Measurements from ENCODE around the gene NRBP1.

DNA sequence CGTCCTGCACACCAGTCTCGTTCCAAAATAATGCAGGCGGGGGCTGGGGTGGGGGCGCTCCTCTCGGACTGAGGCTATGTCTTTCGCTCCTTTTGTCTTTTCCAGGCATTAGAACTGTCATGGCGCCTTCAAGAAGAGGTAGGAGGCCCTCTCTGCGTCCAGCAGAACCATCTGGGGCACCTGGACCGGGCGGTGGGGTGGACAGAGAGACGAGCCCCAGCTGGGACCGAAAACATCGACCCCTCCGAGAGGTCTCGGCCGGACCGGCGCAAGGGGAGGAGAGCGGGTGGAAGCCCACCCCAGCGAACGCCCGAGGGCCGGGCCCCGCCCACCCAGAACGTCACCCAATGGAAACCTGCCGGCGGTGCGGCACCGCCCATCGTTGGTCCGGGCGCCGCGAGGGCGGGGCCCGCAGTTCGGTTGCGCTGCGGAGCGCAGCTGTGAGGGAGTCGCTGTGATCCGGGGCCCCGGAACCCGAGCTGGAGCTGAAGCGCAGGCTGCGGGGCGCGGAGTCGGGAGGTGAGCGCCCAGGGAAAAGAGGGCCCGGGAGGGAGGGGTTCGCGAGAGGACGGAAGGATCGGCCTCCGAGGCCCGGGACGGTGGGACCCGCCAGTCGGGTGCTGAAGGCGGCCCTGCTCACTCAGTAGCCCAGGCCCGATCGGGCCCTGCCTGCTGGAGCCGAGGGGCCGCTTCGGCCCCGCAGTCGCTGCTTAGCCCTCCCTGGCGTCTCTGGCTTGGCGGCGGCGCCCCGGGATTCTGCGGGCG lies at the start of gene NRBP1:
- TF ChIP-seq, protein P1, sequence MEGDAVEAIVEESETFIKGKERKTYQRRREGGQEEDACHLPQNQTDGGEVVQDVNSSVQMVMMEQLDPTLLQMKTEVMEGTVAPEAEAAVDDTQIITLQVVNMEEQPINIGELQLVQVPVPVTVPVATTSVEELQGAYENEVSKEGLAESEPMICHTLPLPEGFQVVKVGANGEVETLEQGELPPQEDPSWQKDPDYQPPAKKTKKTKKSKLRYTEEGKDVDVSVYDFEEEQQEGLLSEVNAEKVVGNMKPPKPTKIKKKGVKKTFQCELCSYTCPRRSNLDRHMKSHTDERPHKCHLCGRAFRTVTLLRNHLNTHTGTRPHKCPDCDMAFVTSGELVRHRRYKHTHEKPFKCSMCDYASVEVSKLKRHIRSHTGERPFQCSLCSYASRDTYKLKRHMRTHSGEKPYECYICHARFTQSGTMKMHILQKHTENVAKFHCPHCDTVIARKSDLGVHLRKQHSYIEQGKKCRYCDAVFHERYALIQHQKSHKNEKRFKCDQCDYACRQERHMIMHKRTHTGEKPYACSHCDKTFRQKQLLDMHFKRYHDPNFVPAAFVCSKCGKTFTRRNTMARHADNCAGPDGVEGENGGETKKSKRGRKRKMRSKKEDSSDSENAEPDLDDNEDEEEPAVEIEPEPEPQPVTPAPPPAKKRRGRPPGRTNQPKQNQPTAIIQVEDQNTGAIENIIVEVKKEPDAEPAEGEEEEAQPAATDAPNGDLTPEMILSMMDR (IDR thresholded peaks at IDR 0.05; ENCODE audit: insufficient read depth, low read length, poor library complexity, severe bottlenecking) = no peak
- TF ChIP-seq EZH2phosphoT487 (conservative IDR thresholded peaks at IDR 0.05; ENCODE audit: low read length) = no peak

Data from SU-DHL-6 (cell line).